A549 treated with DMSO at 1 μM for 4 hours (cell line): Measurements from ENCODE around the gene ME1. TPM values are rescaled to one million over a fixed set of nuclear protein-coding genes. Genes with fewer than 3 reads are reported as not detected.

ENCODE experiments used
- total RNA-seq: library from RNA; stranded (reverse); fragments of 200-300 nt; extraction: Qiagen RNA extraction; gene quantifications from 5 replicates; pipeline ENCODE4 v1.2.3, GENCODE V29; 2022; ENCODE audit warnings: low read depth

Gene ME1
- 41.2 to 49.7 TPM (median 44.9 TPM) in 5 replicates for total RNA-seq

DNA sequence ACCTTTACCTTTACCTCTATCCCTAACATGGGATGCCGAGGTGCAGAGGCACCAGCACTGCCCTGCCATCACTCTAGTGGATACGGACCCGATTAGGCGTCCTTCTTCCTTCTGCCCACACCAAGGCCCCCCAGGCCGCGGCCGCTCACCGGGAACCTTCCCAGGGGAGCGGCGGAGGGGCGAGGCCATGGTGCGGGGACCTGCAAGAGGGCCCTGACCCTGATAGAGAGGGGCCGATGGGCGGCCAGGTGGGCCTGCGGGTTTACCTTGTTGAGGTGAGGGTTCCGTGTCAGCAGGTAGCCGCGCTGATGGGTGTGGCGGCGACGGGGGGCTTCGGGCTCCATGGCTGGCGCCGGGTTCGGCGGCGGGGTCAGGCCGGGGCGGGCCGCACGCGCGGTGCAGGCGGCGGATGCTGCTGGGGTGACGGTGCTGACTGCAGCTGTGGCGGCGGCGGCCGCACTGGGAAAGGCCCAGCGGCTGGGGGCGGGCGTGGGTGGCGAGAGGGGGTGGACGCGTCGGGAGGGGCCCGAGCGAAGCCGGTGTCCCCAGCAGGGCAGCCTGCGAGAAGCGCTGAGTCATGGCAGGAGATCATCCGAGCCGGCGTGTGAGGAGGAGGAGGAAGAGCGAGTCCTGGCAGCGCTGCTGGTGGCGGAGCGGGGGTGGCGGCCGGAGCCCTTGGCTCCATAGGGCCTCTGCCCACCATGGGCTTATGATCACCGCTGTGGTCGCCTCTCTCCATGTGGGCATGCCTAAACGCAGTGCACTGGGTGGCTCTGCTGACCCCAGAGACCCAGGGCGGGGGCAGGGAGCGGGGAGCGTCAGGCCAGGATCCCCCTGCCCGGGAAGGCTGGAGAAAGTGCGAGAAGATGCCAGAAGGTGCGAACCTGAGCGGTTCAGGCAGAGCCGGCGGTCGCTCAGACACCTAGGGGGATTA, at the start of gene ME1:
Gene ME1, minus strand, starts transcription at position 441 of the 934 bp plus-strand sequence. Its CDS starts 97 bp downstream, at position 344.

DNA sequence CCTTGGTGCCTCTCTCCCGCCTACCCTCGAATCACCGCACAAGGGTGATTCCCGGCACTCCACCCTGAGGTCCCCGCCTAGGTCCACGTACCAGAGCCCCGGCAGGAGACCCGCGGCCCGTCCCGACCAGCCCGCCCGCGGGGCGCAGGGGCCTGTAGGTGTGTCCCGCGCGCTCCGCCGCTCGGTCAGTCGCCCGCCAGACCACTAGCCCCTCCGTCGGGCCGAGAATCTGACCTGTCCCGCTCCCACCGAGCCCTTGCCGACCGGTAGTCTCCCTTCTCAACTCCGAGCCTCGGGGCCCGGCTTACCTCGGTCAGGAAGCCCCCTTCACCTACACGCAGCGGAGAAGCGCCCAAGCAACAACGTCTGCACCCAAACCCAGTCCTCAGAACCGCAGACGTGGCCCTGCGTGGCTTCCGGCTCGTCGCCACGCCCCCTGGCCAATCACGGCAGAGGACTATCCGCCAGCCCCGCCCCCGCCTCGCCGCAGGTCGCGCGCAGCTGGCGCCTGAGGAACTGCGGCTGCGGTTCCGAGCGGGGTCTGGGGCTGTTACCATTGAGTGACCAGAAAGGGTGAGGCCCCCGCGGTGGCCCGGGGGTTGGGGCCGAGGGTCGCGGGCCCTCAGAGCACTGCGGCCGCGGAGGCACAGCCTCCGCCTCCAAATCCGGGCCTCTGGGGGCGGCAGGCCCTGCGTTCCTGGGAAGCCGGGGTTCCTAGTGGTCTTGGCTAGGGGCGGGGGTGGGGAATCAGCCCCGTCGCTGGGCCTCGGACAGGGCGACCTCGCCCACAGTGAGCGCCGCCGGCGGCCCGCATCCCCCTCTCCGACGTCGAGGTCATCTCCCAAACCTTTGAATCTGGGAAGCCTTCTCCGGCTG, 237.7 kb downstream of the ME1 start, which contains the start of the genes PGM3 and RWDD2A:
Gene PGM3, minus strand, starts transcription at position 395 of the 876 bp plus-strand sequence. CDS start 2,253 bp downstream, outside the sequence.
Gene RWDD2A, plus strand, starts transcription at position 487 of the 876 bp plus-strand sequence. CDS start 1,095 bp downstream, outside the sequence.

Other genes with a start within 250 kb of the ME1 start
- 25.2 to 33.9 TPM (median 29.0 TPM) in 5 replicates for gene PGM3, start 237.8 kb downstream of the ME1 start, total RNA-seq
- gene RWDD2A, start 237.7 kb downstream of the ME1 start, total RNA-seq = 1.2 to 1.8 TPM (median 1.6 TPM) in 5 replicates
- gene PRSS35, start 81.5 kb upstream of the ME1 start, total RNA-seq = 0.05 to 0.11 TPM (median 0.09 TPM) in 4 of 5 replicates, not detected in the other